AG09309 (cell line): ENCODE data around the gene WNT6.
A peak's percentile ranks its signal among the peaks of the same experiment; 100 is the strongest.

Experiments used
- DNase-seq: peaks from one replicate; pipeline ENCODE4 v3.0.0-alpha.2; 2010; ENCODE audit warnings: low read depth
- H3K4me3 ChIP-seq: 2 replicates; pipeline ENCODE4 v1.5.1; 2011; ENCODE audit warnings: mild to moderate bottlenecking, low read depth, low read length, moderate library complexity; ENCODE audit not compliant: control insufficient read depth
- TF ChIP-seq, protein P1 (sequence below): IDR thresholded peaks from 2 replicates; pipeline ENCODE4 v1.5.1; 2011; ENCODE audit warnings: mild to moderate bottlenecking, low read depth, low read length, inconsistent platforms; ENCODE audit not compliant: insufficient read depth, control insufficient read depth; ENCODE audit errors: missing control alignments

Gene WNT6

DNA sequence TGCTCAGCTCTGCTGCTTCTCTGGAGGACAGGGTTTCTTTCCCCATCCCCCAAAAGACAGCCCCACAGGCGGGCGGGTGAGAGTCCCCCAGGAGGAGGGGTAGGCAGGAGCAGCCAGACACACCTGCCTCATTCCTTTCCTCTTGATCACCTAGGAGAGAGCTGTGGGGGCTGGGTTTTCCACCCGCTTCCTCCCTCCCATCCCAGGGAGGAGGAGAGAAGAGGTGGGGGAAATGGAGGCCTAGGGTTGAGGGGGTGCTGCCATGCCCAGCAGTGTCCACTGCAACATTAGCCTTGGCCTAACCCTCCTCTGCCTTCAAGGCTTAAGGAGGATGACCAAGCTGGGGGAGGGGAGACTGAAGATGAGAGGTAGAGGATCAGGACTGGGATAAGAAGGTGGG lies 35.7 kb downstream of the WNT6 start:
- TF ChIP-seq, protein P1, sequence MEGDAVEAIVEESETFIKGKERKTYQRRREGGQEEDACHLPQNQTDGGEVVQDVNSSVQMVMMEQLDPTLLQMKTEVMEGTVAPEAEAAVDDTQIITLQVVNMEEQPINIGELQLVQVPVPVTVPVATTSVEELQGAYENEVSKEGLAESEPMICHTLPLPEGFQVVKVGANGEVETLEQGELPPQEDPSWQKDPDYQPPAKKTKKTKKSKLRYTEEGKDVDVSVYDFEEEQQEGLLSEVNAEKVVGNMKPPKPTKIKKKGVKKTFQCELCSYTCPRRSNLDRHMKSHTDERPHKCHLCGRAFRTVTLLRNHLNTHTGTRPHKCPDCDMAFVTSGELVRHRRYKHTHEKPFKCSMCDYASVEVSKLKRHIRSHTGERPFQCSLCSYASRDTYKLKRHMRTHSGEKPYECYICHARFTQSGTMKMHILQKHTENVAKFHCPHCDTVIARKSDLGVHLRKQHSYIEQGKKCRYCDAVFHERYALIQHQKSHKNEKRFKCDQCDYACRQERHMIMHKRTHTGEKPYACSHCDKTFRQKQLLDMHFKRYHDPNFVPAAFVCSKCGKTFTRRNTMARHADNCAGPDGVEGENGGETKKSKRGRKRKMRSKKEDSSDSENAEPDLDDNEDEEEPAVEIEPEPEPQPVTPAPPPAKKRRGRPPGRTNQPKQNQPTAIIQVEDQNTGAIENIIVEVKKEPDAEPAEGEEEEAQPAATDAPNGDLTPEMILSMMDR, result no peak
- DNase-seq, result no peak
- H3K4me3 ChIP-seq, result no peak overlapping the region

DNA sequence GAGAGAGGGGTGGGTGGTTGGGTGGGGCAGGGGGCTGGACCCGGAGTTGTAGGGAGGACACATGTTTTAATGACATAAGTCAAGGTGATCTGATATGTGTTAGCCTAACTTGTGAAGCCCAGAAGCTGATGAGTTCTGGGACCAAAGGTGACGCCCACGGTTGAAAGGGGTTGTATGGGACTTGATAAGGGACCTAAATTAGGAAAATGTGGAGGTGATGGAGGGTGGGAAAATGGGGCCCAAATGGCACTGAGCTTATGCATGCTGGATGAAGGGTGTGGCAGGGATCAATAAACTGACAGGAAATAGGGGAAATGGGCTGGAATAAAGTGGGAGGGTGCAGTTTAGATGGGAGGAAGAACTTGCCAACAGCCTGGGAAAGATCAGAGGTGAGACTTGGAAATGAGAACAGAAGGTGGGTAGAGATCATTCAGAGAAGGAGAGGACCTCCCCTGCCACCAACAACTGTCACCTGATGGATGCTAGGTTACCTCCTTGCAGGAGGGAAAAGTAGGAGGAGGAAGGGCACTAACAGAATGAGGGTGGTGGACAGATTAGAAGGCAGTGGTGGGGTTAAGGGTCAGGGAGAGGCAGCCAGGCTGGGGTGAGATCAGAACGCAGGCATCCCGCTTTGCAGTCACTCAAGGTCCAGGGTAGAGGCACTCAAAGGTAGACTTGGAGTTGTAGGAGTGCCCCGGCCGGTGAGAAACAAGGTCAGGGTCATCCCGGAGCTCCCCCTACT lies 36.3 kb downstream of the WNT6 start:
- H3K4me3 ChIP-seq, result no peak overlapping the region
- TF ChIP-seq, protein P1, result no peak
- DNase-seq, result no peak

DNA sequence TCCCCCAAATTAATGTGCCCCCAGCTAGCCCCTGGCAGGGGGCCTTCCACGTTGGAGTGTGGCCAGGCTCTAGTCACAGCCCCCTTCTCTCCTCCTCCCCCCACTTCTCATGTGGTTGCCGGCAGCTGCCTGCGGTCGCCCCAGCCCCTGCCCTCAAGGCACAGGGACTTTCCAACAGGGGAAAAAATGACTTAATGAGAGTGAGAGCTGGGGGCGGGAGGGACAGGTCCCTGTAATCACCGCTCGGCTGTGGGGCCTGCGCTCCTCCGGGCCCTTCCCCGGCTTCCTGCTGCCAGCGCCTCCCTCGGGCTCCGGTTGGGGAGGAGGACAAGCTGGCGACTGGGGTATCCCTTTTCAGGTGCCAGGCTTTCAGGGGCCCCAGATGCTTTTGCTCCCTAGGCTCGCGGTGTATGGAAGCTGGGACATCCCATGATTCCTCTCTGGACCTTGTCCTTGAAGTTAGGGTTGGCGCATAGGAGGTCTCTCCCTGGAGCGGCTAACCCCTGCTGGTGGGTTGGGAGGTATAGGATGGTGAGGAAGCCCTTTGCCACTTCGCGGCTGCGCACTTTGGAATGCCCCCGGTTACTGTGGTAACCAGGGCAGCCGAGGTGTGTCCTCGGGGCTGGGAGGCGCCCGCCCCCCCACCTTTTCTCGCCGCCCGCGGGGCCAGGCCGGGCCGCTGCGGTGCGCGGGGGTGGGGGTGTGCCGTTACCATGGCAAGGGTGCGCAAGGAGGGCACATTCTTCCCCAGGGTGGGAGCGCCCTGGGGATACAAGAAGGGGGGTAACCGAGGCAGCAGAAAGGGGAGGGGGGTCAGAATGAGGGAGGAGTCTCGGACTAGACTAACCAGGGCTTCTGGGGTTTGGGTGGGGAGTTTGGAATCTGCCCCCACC lies 37.1 kb downstream of the WNT6 start:
- TF ChIP-seq, protein P1, result no peak
- no peak overlapping the region for H3K4me3 ChIP-seq
- DNase-seq, result no peak

DNA sequence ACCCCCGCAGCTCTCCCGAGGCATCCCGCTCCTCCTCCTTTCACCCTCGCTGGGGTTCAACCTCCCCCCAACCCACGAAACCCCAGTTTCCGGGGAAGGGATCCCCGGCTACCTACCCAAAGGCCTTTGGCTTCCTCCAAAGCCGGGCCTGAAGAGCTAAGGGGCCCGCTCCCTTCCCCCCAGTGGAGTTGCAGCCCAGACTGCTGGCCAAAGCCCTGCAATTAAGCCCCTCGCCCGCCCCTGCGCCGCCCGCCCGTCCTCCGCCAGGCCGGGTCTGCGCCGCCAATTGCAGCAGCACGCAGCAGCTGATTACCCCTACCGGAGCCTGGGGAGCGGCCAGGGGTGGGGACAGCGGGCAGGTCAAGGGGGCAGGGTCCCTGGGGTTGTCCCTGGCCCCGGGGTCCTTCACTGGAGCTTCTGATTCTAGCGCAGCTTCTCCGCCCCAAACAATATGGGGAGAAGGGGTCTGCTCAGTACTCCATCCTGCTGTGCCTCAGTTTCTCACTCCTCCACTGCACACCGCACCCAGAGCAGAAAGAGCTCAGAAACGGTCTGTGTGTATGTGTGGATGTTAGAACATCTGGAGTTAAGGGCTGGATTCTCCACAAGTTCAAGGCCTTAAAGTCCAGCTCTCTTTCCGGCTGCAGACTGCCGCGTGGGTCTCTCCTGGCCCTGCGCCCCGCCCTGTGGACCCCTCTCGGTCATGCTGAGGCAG lies 37.9 kb downstream of the WNT6 start:
- no peak for DNase-seq
- H3K4me3 ChIP-seq, result no peak overlapping the region
- TF ChIP-seq, protein P1, result no peak

DNA sequence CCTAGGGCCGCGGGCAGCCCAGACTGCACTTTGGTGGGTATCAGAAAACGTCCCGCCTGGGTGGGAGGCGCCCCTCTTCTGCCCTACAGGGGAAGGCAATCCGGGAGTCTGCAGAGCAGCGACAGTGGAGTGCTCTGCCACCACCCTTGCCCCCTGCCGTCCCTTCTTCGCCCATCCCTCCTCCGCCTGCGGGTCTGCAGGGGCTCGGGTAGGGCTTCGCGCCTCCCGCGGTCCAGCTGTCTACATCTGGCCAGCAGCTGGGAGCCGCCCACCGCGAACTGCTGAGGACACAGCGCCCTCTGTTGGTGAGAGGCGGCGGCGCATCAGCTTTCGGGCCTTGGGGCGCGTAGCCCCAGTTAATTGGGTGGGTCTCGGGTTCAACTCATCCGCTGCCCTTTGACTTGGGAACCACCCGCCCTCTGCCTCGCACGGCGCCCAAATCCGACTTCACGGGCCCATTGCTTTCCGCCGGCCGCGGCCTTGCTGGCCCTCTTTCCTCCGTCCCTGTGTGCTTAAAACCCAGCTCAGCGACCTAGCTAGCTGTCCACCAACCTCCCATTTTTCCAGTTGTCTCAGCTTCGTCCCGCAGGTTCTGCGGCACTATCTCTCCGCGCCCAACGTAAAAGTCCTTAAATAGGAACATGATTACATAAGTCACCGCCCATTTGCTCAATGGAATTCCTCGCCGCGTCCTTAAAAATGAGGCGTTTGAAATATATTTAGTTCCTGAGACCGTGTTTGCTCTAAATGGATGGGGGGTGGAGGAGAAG lies 38.7 kb downstream of the WNT6 start:
- no peak overlapping the region for H3K4me3 ChIP-seq
- DNase-seq, result no peak
- TF ChIP-seq, protein P1, result peak; percentile 97

DNA sequence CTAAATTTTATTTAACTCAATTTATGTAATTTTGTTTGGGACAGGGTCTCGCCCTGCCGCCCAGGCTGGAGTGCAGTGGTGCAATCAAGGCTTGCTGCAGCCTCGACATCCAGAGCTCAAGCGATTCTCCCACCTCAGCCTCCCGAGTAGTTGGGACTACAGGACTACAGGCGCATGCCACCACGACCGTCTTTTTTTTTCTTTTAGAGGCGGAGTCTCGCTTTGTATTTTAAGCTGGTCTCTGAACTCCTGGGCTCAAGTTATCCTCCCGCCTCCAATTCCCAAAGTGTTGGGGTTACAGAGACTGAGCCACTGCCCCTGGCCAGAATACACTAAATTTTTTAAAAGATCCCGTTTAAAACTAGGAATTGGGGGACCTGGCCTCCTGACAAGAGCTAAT lies 39.5 kb downstream of the WNT6 start:
- no peak for DNase-seq
- H3K4me3 ChIP-seq, result no peak overlapping the region
- TF ChIP-seq, protein P1, result no peak
